SK-N-SH (cell line): Measurements from ENCODE around the gene EYA2. TPM values are rescaled to one million over a fixed set of nuclear protein-coding genes. Genes with fewer than 3 reads are reported as not detected.

ENCODE experiments used
- CTCF ChIA-PET: fragments of 300-600, 350-600 bp; formaldehyde crosslinking; extraction: SDS; loops from one replicate; lab custom pipeline; 2021; lab: Yijun Ruan, JAX
- POLR2A ChIA-PET: fragments of 350-600 bp; sonication (Branson Sonifier 250); formaldehyde crosslinking; extraction: SDS; loops from one replicate; lab custom pipeline; 2020; ENCODE audit warnings: antibody characterized with exemption, inconsistent platforms; lab: Yijun Ruan, JAX
- DNase-seq: peaks from one replicate; pipeline ENCODE4 v3.0.0; 2012
- H2AFZ ChIP-seq: fragments of 200-600 bp; sonication (generic); 2 replicates; pipeline ENCODE4 v1.8.1; 2016; ENCODE audit warnings: antibody characterized with exemption, mild to moderate bottlenecking, low read depth
- H3F3A ChIP-seq: fragments of 200-600 bp; sonication (generic); replicated peaks from 2 replicates; pipeline ENCODE3; 2016; ENCODE audit warnings: antibody characterized with exemption, mild to moderate bottlenecking; ENCODE audit not compliant: insufficient read depth
- H3K27ac ChIP-seq, 2 experiments: fragments of 200-500 bp in 1 of 2; fragments of 200-600 bp in 1 of 2; sonication (Bioruptor generic) in 1 of 2; sonication (generic), shearing (Covaris generic) in 1 of 2; 2 replicates each; pipeline versions ENCODE4 v1.5.1 to v1.6.1; 2014 to 2016; ENCODE audit warnings: low read depth in 2 of 2, inconsistent platforms in 1 of 2, low read length in 1 of 2, mild to moderate bottlenecking in 1 of 2, mixed read lengths in 1 of 2
- H3K27me3 ChIP-seq: fragments of 200-600 bp; sonication (generic), shearing (Covaris generic); 2 replicates; pipeline ENCODE4 v1.6.1; 2016; ENCODE audit warnings: mixed run types; ENCODE audit not compliant: insufficient read depth
- H3K36me3 ChIP-seq, 2 experiments: fragments of 200-500 bp in 1 of 2; fragments of 200-600 bp in 1 of 2; sonication (Bioruptor generic) in 1 of 2; sonication (generic) in 1 of 2; replicated peaks in 1 of 2; 2 replicates each; pipeline versions ENCODE3 to v1.5.1; 2014 to 2016; ENCODE audit warnings: low read length in 1 of 2, mild to moderate bottlenecking in 1 of 2; ENCODE audit not compliant: insufficient read depth in 2 of 2, control insufficient read depth in 1 of 2
- H3K4me1 ChIP-seq, 2 experiments: fragments of 200-500 bp in 1 of 2; fragments of 200-600 bp in 1 of 2; sonication (Bioruptor generic) in 1 of 2; sonication (generic), shearing (Covaris generic) in 1 of 2; 2 replicates each; pipeline versions ENCODE4 v1.5.1 to v1.6.1; 2014 to 2016; ENCODE audit warnings: low read depth in 1 of 2, low read length in 1 of 2, mixed run types in 1 of 2; ENCODE audit not compliant: insufficient read depth in 2 of 2, control insufficient read depth in 1 of 2
- H3K4me2 ChIP-seq: fragments of 200-600 bp; sonication (generic), shearing (Covaris generic); 2 replicates; pipeline ENCODE4 v1.6.1; 2017; ENCODE audit warnings: mixed run types
- H3K4me3 ChIP-seq, 2 experiments: fragments of 200-500 bp in 1 of 2; fragments of 200-600 bp in 1 of 2; sonication (Bioruptor generic) in 1 of 2; sonication (generic), shearing (Covaris generic) in 1 of 2; 2 replicates each; pipeline versions ENCODE4 v1.5.1 to v1.8.1; 2014 to 2016; ENCODE audit warnings: low read depth in 2 of 2, inconsistent platforms in 1 of 2, low read length in 1 of 2, mild to moderate bottlenecking in 1 of 2, mixed read lengths in 1 of 2, moderate library complexity in 1 of 2
- H3K79me2 ChIP-seq: fragments of 200-600 bp; sonication (generic); 2 replicates; pipeline ENCODE4 v1.8.1; 2017; ENCODE audit warnings: mild to moderate bottlenecking; ENCODE audit not compliant: insufficient read depth
- H3K9ac ChIP-seq: fragments of 200-600 bp; sonication (generic); 2 replicates; pipeline ENCODE4 v1.6.1; 2017; ENCODE audit warnings: mixed run types
- H3K9me2 ChIP-seq: fragments of 200-600 bp; sonication (generic); 2 replicates; pipeline ENCODE4 v1.6.1; 2017; ENCODE audit warnings: mixed run types
- H3K9me3 ChIP-seq: fragments of 200-600 bp; sonication (generic); 2 replicates; pipeline ENCODE4 v1.6.1; 2017; ENCODE audit warnings: mixed run types, mild to moderate bottlenecking, moderate library complexity
- H4K20me1 ChIP-seq: fragments of 200-600 bp; sonication (generic); 2 replicates; pipeline ENCODE4 v1.6.1; 2017; ENCODE audit warnings: mild to moderate bottlenecking, mixed run types; ENCODE audit not compliant: insufficient read depth
- CHD2 ChIP-seq: fragments of 150-350 bp; IDR thresholded peaks from 2 replicates; pipeline ENCODE4 v1.6.1; 2018; ENCODE audit warnings: low read length; ENCODE audit not compliant: partially characterized antibody
- CTCF ChIP-seq: fragments of 200-600 bp; sonication (generic); IDR thresholded peaks from 2 replicates; pipeline ENCODE4 v1.6.1; 2017; ENCODE audit warnings: antibody characterized with exemption, mild to moderate bottlenecking, moderate library complexity
- EP300 ChIP-seq, 2 experiments: IDR thresholded peaks; 2 replicates each; pipeline versions ENCODE4 v1.4.0 to v1.6.1; 2012; ENCODE audit warnings: borderline replicate concordance in 1 of 2, low read depth in 1 of 2, low read length in 1 of 2
- EZH2phosphoT487 ChIP-seq: fragments of 200-600 bp; sonication (generic); IDR thresholded peaks from 2 replicates; pipeline ENCODE4 v1.6.1; 2017; ENCODE audit warnings: low read depth, mixed run types, mild to moderate bottlenecking, antibody characterized with exemption, moderate library complexity, borderline replicate concordance
- FOSL2 ChIP-seq: IDR thresholded peaks from 2 replicates; pipeline ENCODE4 v1.4.0; 2012; ENCODE audit warnings: low read depth, mild to moderate bottlenecking, moderate library complexity, borderline replicate concordance
- FOXM1 ChIP-seq: IDR thresholded peaks from 2 replicates; pipeline ENCODE4 v1.4.0; 2012; ENCODE audit warnings: low read depth, mild to moderate bottlenecking
- GATA2 ChIP-seq: sonication (generic); formaldehyde crosslinking; IDR thresholded peaks from 2 replicates; pipeline ENCODE4 v1.5.0; 2020; ENCODE audit warnings: mild to moderate bottlenecking, missing genetic modification reagents
- IRF3 ChIP-seq: fragments of 150-350 bp; IDR thresholded peaks from 2 replicates; pipeline ENCODE4 v1.6.1; 2016; ENCODE audit warnings: mild to moderate bottlenecking, low read depth, low read length
- JUND ChIP-seq: IDR thresholded peaks from 2 replicates; pipeline ENCODE4 v1.4.0; 2012
- MEF2A ChIP-seq: IDR thresholded peaks from 2 replicates; pipeline ENCODE4 v1.4.0; 2012; ENCODE audit warnings: low read depth, borderline replicate concordance
- NFIC ChIP-seq: IDR thresholded peaks from 2 replicates; pipeline ENCODE4 v1.4.0; 2012; ENCODE audit warnings: borderline replicate concordance
- POLR2AphosphoS5 ChIP-seq: IDR thresholded peaks from 2 replicates; pipeline ENCODE4 v1.6.1; 2012; ENCODE audit warnings: low read depth, low read length
- REST ChIP-seq: IDR thresholded peaks from 2 replicates; pipeline ENCODE4 v1.6.1; 2012; ENCODE audit warnings: mild to moderate bottlenecking, low read depth, low read length, moderate library complexity
- TAF1 ChIP-seq: IDR thresholded peaks from 2 replicates; pipeline ENCODE4 v1.6.1; 2012; ENCODE audit warnings: low read depth, mild to moderate bottlenecking, low read length, moderate library complexity, borderline replicate concordance
- TCF12 ChIP-seq: IDR thresholded peaks from 2 replicates; pipeline ENCODE4 v1.4.0; 2012
- TEAD4 ChIP-seq: IDR thresholded peaks from 2 replicates; pipeline ENCODE4 v1.4.0; 2012; ENCODE audit warnings: mild to moderate bottlenecking, borderline replicate concordance; ENCODE audit not compliant: insufficient read depth
- USF1 ChIP-seq: IDR thresholded peaks from 2 replicates; pipeline ENCODE4 v1.4.0; 2012; ENCODE audit warnings: low read depth, borderline replicate concordance
- WGBS: methylation state at CpG from one replicate; pipeline ENCODE4 v1.1.6; 2017; ENCODE audit warnings: low lambda C conversion rate; 5-methylcytosine and 5-hydroxymethylcytosine counted together
- polyA plus RNA-seq, 3 experiments: library from polyadenylated mRNA; depleted of rRNA; stranded (reverse); fragments of >200 nt; gene quantifications; 2 replicates each; pipeline ENCODE4 v1.2.3, GENCODE V29; 2012

EYA2 gene
- polyA plus RNA-seq, 1 of the 3 experiments (the other 2 are of a cell fraction), result 0.05 TPM

GRCh38 chr20:47063808-47064207, 169.2 kb downstream of the EYA2 start:
- Histone ChIP-seq H3K9ac (no peak overlapping the region), H2AFZ (no peak overlapping the region), H3K4me2 (no peak overlapping the region), H3K27ac (no peak overlapping the region), H3K27me3 (no peaks in the 10 kb centered on the region; the same call in 1 of the 2 replicates), H3K4me3 (no peak overlapping the region), H3F3A (no peaks in the 10 kb centered on the region), H4K20me1 (no peaks in the 10 kb centered on the region), H3K36me3 (no peaks in the 10 kb centered on the region), H3K9me2 (no peaks in the 10 kb centered on the region), H3K4me1 (no peaks in the 10 kb centered on the region; a peak in 1 of 4 replicates), H3K9me3 (peaks cover 7% of the 10 kb centered on the region; the same call in 1 of the 2 replicates), H3K79me2 (no peaks in the 10 kb centered on the region)
- WGBS, result 29% methylated on average over 3 of the region's 3 CpGs
- ChIA-PET POLR2A (no interaction called here), CTCF (no interaction called here)
- TF ChIP-seq EZH2phosphoT487, result no peak
- TF ChIP-seq TAF1, result no peak
- TF ChIP-seq JUND, result no peak
- no peak for TF ChIP-seq IRF3
- TF ChIP-seq REST, result no peak
- no peak for TF ChIP-seq TCF12
- no peak for TF ChIP-seq MEF2A
- TF ChIP-seq FOXM1, result no peak
- no peak for TF ChIP-seq TEAD4
- no peak for TF ChIP-seq CTCF
- TF ChIP-seq POLR2AphosphoS5, result no peak
- TF ChIP-seq NFIC, result no peak
- no peak for TF ChIP-seq FOSL2
- TF ChIP-seq CHD2, result no peak
- no peak for TF ChIP-seq EP300 (IDR thresholded peaks at IDR 0.05; ENCODE audit: borderline replicate concordance in 1 of 2, low read depth in 1 of 2, low read length in 1 of 2)
- no peak for TF ChIP-seq GATA2 (CRISPR knock-in tag)
- TF ChIP-seq USF1, result no peak
- DNase-seq, result no peak
